Activated CD4-positive, CD25-positive, alpha-beta regulatory T cell treated with anti-CD3 and anti-CD28 coated beads, Interleukin-2, amount 50 U/mL, for 72 hours (primary cell): Measurements from ENCODE around the gene PPP2R5E.
"Not testable (repeated sequence)": the region's sequence is repeated elsewhere in the genome, so short reads cannot be mapped to it uniquely, and the experiment has no call there.

ENCODE experiments used
- DNase-seq: peaks from one replicate; pipeline ENCODE4 v3.0.0; 2021

The PPP2R5E gene

DNA sequence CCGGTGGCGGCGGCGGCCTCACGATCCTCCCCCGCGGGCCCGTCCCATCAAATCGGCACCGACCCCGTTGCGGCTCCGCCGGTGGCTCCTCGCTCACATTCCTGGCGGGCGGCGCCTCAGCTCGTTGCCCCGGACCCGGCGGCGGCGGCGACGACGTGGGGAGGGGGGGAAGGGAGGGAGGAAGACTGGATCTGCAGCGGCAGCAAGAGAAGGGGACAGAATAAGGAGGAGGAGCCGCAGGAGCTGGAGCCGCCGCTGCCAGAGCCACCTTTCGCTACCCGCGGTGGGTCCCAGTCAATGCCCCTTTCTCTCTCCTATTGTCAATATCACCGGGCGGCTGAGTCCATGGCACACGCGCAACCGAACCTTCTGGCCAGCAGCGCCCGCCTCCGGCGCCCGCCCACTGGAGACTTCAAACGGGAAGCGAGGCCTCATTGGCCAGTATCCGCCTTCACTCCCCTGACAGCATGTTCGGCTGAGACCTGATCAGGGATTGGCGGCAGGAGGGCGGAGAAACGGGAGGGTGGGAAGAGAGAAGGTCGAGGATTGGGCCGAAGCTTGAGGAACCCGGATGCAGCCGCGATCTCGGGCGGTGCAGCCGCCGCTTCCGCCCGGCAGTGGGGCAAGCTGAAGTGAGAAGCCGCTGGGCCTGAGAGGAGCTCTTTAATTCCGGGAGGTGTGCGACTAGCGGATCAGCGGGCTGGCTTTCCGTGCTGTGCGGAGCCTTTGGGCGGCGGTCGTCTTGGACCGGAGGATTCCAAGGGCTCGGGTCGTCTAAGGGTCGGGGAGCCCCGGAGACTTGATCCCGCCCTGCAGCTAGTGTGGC lies at the start of gene PPP2R5E:
Gene PPP2R5E, minus strand, starts transcription at position 378 of the 826 bp plus-strand sequence. CDS start 3,692 bp downstream, outside the sequence.
- DNase-seq: peak; percentile 95

GRCh38 chr14:63583046-63583445 lies 39.9 kb upstream of the PPP2R5E start:
- not testable (repeated sequence) for DNase-seq

DNA sequence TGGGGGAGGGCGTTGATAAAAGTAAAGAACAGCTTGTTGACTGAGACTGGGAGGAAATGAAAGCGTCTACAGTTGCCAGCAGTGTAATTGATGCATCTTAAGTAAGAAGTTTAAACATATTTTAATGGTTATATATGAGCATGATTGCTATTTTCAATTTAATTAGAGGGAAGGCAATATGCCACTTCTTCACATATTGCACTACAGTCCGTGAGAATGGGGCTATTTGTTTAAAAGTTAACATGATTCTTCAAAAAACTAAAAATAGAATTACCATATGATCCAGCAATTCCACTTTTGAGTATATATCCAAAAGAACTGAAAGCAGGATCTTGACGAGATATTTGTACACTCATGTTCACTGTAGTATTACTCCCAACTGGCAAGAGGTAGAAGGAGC lies 38.3 kb upstream of the PPP2R5E start:
- no peak for DNase-seq

GRCh38 chr14:63578300-63578699 lies 35.1 kb upstream of the PPP2R5E start:
- no peak for DNase-seq

GRCh38 chr14:63573581-63573980 lies 30.4 kb upstream of the PPP2R5E start:
- no peak for DNase-seq

DNA sequence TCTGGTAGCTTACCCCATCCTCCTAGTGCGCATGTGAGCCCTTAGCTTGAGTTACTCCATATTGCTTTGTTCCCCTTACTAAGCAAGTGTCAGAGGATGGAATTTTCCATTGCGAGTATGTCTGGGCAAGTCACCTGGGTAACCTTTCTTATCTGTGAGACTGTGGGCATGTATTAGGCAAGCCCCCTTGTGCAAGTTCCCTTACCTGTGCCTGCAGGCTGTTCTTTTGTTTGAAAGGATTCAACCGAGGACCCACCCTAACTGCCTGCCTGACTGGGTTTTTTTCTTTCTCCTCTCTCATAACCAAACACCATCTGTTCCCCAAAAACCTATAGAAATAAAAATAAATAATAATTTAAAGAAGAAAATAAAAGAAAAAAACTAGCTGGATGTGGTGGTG lies 22.3 kb upstream of the PPP2R5E start:
- DNase-seq: no peak

- no peak for DNase-seq
These were observed 21.1 kb upstream of the PPP2R5E start for GRCh38 chr14:63564318-63564717.

- DNase-seq: no peak
These were observed 20.3 kb upstream of the PPP2R5E start for GRCh38 chr14:63563370-63564026.

- no peak for DNase-seq
These were observed 19.2 kb upstream of the PPP2R5E start for GRCh38 chr14:63562405-63562804.

DNA sequence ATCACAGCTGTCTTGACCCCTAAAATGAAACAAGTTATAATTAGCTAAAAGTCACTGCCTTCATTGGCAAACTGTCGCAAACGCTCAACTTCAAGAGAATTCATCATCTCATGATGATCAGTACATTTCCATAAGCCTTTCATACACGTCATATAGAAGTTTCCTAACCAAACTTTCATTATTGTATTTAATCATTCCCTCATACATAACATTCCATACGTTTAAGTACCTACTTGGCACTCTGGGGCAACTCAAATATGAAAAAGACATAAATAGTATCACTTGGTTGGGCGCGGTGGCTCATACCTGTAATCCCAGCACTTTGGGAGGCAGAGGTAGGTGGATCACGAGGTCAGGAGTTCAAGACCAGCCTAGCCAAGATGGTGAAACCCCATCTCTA lies 12.4 kb upstream of the PPP2R5E start:
- DNase-seq: no peak

GRCh38 chr14:63551332-63551731 lies 8.2 kb upstream of the PPP2R5E start:
- DNase-seq: no peak

DNA sequence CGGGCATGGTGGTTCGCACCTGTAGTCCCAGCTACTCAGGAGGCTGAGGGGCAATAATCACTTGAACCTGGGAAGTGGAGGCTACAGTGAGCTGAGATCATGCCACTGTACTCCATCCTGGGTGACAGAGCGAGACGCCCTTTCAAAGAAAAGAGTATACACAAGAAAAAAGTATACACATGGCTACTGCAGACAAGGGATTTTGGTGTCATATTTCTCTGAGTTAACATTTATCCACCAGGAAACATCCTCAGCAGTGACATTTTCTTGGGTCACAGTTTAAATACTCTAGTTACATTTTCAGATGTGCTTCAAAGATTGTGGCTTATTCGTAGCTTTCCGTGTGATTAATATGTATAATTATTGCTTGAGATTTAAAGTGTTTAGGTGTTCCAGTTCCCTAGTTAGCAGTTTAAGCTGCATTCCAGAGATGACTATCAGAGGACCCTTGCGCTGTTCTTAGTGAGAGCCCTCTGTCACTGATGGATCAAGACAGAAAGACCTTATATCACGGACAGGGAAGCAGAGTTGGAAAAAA lies 4.7 kb upstream of the PPP2R5E start:
- DNase-seq: no peak

GRCh38 chr14:63545431-63545830 lies 2.3 kb upstream of the PPP2R5E start:
- no peak for DNase-seq

GRCh38 chr14:63544591-63545299 lies 1.6 kb upstream of the PPP2R5E start:
- no peak for DNase-seq

GRCh38 chr14:63543826-63544406 lies 739 bp upstream of the PPP2R5E start:
- DNase-seq: no peak

DNA sequence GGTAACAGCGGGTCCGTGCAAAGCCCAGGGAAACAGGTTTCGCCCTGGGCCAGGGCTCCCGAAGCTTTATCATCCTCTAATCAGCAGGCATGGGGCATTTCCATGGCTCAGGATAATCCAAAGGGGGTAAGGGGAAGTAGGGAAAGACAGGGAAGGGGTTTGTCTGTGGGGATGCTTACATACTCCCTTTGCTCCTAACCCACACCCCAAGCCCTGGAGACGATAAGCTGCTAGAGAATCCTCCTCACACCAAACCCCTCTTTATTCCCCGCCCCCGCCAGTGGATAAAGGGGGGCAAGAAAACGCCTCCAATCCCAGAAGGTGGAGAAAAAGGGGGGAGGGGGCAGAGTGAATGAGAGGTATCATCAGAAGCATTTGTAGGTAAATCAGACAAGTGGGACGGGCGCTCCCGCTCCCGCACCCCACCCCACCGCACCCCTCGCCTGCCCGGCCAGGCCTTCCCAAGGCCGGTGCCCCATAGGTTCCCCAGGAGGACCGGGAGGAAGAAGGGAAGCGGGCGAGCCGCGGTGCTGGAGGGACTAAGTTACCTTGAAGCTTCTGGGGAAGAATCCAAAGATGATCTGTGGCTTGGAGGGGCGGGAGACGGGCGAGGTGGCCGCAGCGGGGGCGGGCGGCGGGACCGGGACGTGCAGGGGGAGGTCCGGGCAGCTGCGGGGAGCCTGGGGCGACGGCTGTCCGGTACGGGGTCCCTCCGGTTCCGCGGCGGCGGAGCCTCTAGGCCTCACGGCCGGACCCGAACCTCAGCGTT lies 762 bp downstream of the PPP2R5E start:
- DNase-seq: no peak

GRCh38 chr14:63535918-63536317 lies 7.3 kb downstream of the PPP2R5E start:
- no peak for DNase-seq

DNA sequence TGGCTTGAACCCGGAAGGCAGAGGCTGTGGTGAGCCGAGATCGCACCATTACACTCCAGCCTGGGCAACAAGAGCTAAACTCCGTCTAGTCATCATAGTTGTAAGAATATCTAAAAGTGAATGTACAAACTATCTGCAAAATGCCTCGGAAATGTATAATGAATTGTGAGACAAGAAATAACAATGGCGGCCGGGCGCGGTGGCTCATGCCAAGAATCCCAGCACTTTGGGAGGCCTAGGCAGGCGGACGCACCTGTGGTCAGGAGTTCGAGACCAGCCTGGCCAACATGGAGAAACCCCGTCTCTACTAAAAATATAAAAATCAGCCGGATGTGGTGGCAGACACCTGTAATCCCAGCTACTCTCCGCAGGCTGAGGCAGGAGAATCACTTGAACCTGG lies 9.7 kb downstream of the PPP2R5E start:
- DNase-seq: no peak

DNA sequence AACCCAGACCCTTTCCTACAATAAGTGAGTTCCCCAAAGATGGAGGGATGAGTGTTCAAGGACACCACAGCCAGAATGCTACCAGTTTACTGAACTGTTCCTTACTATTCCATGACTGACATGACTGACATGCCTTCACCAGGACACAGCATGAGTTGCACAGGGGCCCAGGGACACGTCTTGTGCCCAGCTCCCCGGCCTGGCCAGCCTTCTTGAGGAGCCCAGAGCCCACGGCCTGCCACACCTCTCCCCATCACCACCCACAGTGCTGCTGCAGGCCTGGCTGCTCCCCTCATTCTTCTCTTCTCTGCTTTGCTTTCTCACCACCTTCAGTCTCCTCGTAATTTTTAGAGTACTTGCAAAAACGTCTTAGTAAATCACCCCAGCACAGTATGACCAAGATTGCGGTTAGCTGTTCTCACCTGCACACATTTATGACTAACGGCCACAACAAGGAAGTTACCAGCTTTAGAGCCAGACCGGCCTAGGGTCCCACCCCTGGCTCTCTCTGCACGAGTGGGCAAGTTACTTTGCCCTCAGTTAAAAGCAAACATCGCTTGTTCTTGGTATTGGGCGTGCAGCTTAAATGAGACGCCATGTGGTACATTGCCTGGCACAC lies 18.5 kb downstream of the PPP2R5E start:
- DNase-seq: no peak

- no peak for DNase-seq
These were observed 19.3 kb downstream of the PPP2R5E start for GRCh38 chr14:63523735-63524426.

DNA sequence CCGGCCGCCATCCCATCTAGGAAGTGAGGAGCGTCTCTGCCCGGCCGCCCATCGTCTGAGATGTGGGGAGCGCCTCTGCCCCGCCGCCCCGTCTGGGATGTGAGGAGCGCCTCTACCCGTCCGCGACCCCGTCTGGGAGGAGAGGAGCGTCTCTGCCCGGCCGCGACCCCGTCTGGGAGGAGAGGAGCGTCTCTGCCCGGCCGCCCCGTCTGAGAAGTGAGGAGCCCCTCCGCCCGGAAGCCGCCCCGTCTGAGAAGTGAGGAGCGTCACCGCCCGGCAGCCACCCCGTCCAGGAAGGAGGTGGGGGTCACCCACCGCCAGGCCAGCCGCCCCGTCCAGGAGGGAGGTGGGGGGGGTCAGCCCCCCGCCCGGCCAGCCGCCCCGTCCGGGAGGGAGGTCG lies 20.7 kb downstream of the PPP2R5E start:
- not testable (repeated sequence) for DNase-seq
